Measurements from ENCODE around the gene CCNY. TPM values are rescaled to one million over a fixed set of nuclear protein-coding genes. Genes with fewer than 3 reads are reported as not detected.

The CCNY gene
- total RNA-seq, 1 donor from 2014 or later, result 59.4 TPM

DNA sequence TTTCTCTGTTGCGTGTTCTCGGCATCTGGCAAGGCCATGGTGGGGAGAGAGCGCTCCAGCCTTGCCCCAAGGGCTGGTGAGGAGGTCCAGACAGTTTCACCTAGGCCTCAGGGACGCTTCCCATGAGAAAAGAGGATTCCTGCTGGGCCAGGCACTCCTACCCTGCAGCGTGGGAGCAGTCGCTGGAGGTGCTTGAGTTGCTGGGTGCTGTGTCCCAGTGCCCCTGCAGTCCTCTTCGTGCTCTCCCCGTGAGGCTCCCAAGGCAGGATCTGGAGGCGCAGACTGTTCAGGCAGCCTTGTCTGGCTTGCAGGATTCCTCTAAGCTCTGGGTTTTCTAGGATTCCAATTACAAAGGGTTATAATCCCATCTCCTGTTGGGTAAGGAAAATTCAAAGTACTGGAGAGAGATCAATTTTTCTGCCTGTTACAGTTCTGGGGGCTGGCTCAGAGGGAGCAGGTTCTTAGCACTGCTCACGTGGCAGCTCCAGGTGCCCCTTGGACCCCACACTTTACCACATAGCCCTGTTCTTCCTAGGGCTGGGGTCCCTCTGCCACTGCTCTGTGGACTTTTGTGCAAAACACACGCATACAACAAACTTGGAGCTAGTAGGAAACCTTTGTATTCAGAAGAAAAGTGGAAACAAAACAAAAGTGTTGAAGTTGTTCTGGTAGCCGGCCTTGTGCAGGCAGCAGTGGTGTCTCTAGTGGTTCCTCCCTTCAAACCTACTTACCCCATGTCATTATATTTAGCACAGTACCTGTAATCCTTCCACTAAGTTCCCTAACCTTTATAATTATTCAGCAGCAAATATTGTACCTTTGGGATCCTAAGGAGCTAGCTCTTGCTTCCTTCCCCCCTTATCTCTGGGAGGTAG is 60.5 kb downstream of the CCNY start:
- no peak for TF ChIP-seq CTCF (IDR thresholded peaks at IDR 0.05; ENCODE audit: unreplicated experiment)
- peaks cover 23% of the 10 kb centered on the region for H3K4me1 Mint-ChIP-seq (ENCODE audit: low read depth)
- no peaks in the 10 kb centered on the region for H3K36me3 Mint-ChIP-seq (ENCODE audit: insufficient read depth)
- no peak for DNase-seq (ENCODE audit: low spot score, unreplicated experiment)
- H3K27ac Mint-ChIP-seq, result no peak overlapping the region
- peaks cover under 1% of the 10 kb centered on the region for H3K9me3 Mint-ChIP-seq (ENCODE audit: low read depth)
- no peaks in the 10 kb centered on the region for H3K27me3 Mint-ChIP-seq
- H3K4me3 Mint-ChIP-seq (ENCODE audit: low read depth), result no peak overlapping the region

- no peak for DNase-seq (ENCODE audit: low spot score, unreplicated experiment)
- Mint-ChIP-seq H3K27ac (peak overlapping the region; percentile 68), H3K27me3 (no peaks in the 10 kb centered on the region), H3K4me3 (ENCODE audit: low read depth) (no peak overlapping the region), H3K4me1 (ENCODE audit: low read depth) (peaks cover 18% of the 10 kb centered on the region), H3K9me3 (ENCODE audit: low read depth) (no peaks in the 10 kb centered on the region), H3K36me3 (ENCODE audit: insufficient read depth) (no peaks in the 10 kb centered on the region)
- no peak for TF ChIP-seq CTCF (IDR thresholded peaks at IDR 0.05; ENCODE audit: unreplicated experiment)
These were observed 61.6 kb downstream of the CCNY start for GRCh38 chr10:35397953-35398352.

DNA sequence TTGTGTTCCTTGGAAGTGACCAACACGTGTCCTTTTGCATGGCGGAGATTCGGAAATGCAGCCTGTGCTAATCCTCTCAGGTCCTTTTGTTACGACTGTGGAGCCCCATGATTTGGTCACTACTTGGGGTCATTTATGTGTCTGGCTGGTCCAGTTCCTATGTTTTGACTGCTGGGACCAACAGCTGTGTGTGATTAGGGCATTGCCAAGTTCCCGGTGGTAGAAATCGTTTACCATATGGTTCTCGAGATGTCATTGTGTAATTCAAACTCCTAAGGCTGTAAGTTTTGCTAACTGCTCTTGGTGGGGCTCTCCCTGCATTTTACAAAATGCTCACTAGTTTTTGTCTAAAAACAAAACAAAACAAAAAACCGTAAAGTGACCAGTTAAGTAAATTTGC is 62.0 kb downstream of the CCNY start:
- no peak overlapping the region for H3K27ac Mint-ChIP-seq
- no peaks in the 10 kb centered on the region for H3K27me3 Mint-ChIP-seq
- peaks cover 17% of the 10 kb centered on the region for H3K4me1 Mint-ChIP-seq (ENCODE audit: low read depth)
- TF ChIP-seq CTCF (IDR thresholded peaks at IDR 0.05; ENCODE audit: unreplicated experiment), result no peak
- H3K36me3 Mint-ChIP-seq (ENCODE audit: insufficient read depth), result no peaks in the 10 kb centered on the region
- H3K9me3 Mint-ChIP-seq (ENCODE audit: low read depth), result no peaks in the 10 kb centered on the region
- H3K4me3 Mint-ChIP-seq (ENCODE audit: low read depth), result no peak overlapping the region
- no peak for DNase-seq (ENCODE audit: low spot score, unreplicated experiment)

- H3K27me3 Mint-ChIP-seq, result no peaks in the 10 kb centered on the region
- no peak overlapping the region for H3K27ac Mint-ChIP-seq
- no peak for DNase-seq (ENCODE audit: low spot score, unreplicated experiment)
- peaks cover 17% of the 10 kb centered on the region for H3K4me1 Mint-ChIP-seq (ENCODE audit: low read depth)
- no peaks in the 10 kb centered on the region for H3K36me3 Mint-ChIP-seq (ENCODE audit: insufficient read depth)
- H3K9me3 Mint-ChIP-seq (ENCODE audit: low read depth), result no peaks in the 10 kb centered on the region
- TF ChIP-seq CTCF (IDR thresholded peaks at IDR 0.05; ENCODE audit: unreplicated experiment), result no peak
- H3K4me3 Mint-ChIP-seq (ENCODE audit: low read depth), result no peak overlapping the region
These were observed 62.6 kb downstream of the CCNY start for GRCh38 chr10:35398908-35399307.

DNA sequence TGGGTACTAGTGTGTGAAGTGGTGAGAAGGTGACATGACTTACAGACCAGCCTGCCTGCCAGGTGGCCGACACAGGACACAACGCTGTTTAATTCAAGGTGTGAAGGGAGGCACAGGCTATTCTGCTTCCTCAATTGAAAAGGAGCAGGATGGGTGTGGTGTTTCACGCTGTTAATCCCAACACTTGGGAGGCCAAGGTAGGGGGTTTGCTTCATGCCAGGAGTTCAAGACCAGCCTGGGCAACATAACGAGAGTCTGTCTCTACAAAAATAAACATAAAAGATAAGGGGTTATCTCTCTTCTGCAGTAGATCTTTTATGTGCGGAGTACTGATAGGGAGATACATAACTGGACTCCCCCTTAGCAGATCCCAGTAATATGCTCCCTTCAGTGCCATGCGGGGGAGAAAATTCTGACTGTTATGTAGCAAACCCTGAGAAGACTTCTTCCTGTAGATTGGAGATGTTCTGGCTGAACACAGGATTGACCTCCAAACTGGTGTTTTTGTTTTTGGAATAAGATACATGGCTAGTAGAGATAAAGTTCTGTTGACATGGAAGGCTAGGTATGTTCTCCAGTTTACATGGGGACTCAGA is 63.2 kb downstream of the CCNY start:
- TF ChIP-seq CTCF (IDR thresholded peaks at IDR 0.05; ENCODE audit: unreplicated experiment), result no peak
- DNase-seq (ENCODE audit: low spot score, unreplicated experiment), result no peak
- H3K4me1 Mint-ChIP-seq (ENCODE audit: low read depth), result peaks cover 12% of the 10 kb centered on the region
- no peak overlapping the region for H3K27ac Mint-ChIP-seq
- no peaks in the 10 kb centered on the region for H3K27me3 Mint-ChIP-seq
- H3K4me3 Mint-ChIP-seq (ENCODE audit: low read depth), result no peak overlapping the region
- H3K36me3 Mint-ChIP-seq (ENCODE audit: insufficient read depth), result no peaks in the 10 kb centered on the region
- H3K9me3 Mint-ChIP-seq (ENCODE audit: low read depth), result no peaks in the 10 kb centered on the region
